Activated T-helper 1 cell treated with anti-CD3 and anti-CD28 coated beads, Interleukin-2, amount 50 U/mL, for 16 hours (primary cell): ENCODE results near the gene CCNQ.

Source experiments
- DNase-seq, 2 donors: peaks; one replicate each; pipeline ENCODE4 v3.0.0-alpha.2; 2020; ENCODE audit warnings: low read depth in 1 of 2, low spot score in 1 of 2

Gene CCNQ

GRCh38 chrX:153576239-153576870 is 22.6 kb downstream of the CCNQ start:
- no peak for DNase-seq

- DNase-seq = no peak
Measured at GRCh38 chrX:153573984-153574383, 25.0 kb downstream of the CCNQ start.

GRCh38 chrX:153572601-153573000 is 26.3 kb downstream of the CCNQ start:
- no peak for DNase-seq

- no peak for DNase-seq
Measured at GRCh38 chrX:153571534-153571908, 27.4 kb downstream of the CCNQ start.

GRCh38 chrX:153569475-153569874 is 29.5 kb downstream of the CCNQ start:
- DNase-seq = no peak

- no peak for DNase-seq
Measured at GRCh38 chrX:153568451-153569011, 30.4 kb downstream of the CCNQ start.

- DNase-seq = no peak
Measured at GRCh38 chrX:153565996-153566580, 32.9 kb downstream of the CCNQ start.

- no peak for DNase-seq
Measured at GRCh38 chrX:153564047-153564606, 34.8 kb downstream of the CCNQ start.

- DNase-seq = no peak
Measured at GRCh38 chrX:153562546-153562945, 36.4 kb downstream of the CCNQ start.

- DNase-seq = no peak
Measured at GRCh38 chrX:153561337-153561736, 37.6 kb downstream of the CCNQ start.

GRCh38 chrX:153560466-153560865 is 38.5 kb downstream of the CCNQ start:
- no peak for DNase-seq

GRCh38 chrX:153560000-153560399 is 38.9 kb downstream of the CCNQ start:
- DNase-seq = no peak

GRCh38 chrX:153557618-153558355 is 41.2 kb downstream of the CCNQ start:
- DNase-seq = no peak

GRCh38 chrX:153556767-153557166 is 42.2 kb downstream of the CCNQ start:
- DNase-seq = no peak

GRCh38 chrX:153554519-153555167 is 44.3 kb downstream of the CCNQ start:
- peak; percentile 15 to 29 for DNase-seq

- DNase-seq = no peak
Measured at GRCh38 chrX:153551135-153551534, 47.8 kb downstream of the CCNQ start.

GRCh38 chrX:153549807-153550206 is 49.1 kb downstream of the CCNQ start:
- no peak for DNase-seq

GRCh38 chrX:153549231-153549630 is 49.7 kb downstream of the CCNQ start:
- DNase-seq = no peak

GRCh38 chrX:153547195-153547594 is 51.7 kb downstream of the CCNQ start:
- no peak for DNase-seq

- DNase-seq = no peak
Measured at GRCh38 chrX:153546386-153546785, 52.6 kb downstream of the CCNQ start.

- DNase-seq = no peak
Measured at GRCh38 chrX:153544727-153545126, 54.2 kb downstream of the CCNQ start.
